Dendritic cell treated with granulocyte-macrophage colony-stimulating factor and Interleukin-4, amounts not matched to agents 40 ng/mL and 50 ng/mL, for 4 days (primary cell): ENCODE measurements around the gene RTKN2.
A peak's percentile ranks its signal among the peaks of the same experiment; 100 is the strongest.
"Not testable (repeated sequence)": the region's sequence is repeated elsewhere in the genome, so short reads cannot be mapped to it uniquely, and the experiment has no call there.

Experiments
- H3K27ac Mint-ChIP-seq: one replicate; pipeline ENCODE4 v1.8.0; 2022; ENCODE audit warnings: mild to moderate bottlenecking, mixed read lengths
- H3K27me3 Mint-ChIP-seq: one replicate; pipeline ENCODE4 v1.8.0; 2022; ENCODE audit warnings: mild to moderate bottlenecking, mixed read lengths
- H3K36me3 Mint-ChIP-seq: one replicate; pipeline ENCODE4 v1.8.0; 2022; ENCODE audit warnings: low read depth, mixed read lengths
- H3K4me1 Mint-ChIP-seq: one replicate; pipeline ENCODE4 v1.8.0; 2022; ENCODE audit warnings: low read depth, mixed read lengths
- H3K4me3 Mint-ChIP-seq: one replicate; pipeline ENCODE4 v1.8.0; 2022; ENCODE audit warnings: mild to moderate bottlenecking, moderate library complexity, mixed read lengths
- H3K9me3 Mint-ChIP-seq: one replicate; pipeline ENCODE4 v1.8.0; 2022; ENCODE audit warnings: mixed read lengths
- intact Hi-C: fragments of 100-400 bp; cut with micrococcal nuclease; formaldehyde crosslinking; loops from one replicate; pipeline ENCODE4 v1.15.0; 2022

RTKN2 gene

DNA sequence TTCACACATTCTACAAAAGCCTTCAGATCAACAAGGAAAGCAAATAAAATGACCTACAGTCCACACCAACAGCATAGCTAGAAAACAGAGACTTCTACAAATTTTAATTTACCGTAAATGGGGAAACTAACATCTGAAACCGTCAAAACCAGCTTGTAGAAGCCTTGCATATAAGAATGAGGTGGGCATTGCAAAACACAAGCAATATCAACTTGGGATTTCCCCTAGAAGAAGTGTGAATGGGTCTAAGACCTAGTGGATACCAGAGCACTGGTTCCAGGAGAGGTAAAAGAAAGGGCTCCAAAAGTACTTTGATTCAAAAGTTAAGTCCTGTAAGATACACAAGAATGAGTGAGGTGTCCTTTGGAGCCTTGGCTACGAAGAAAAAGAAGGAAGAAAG lies 18.7 kb downstream of the RTKN2 start:
- intact Hi-C loops: no loop called here
- Mint-ChIP-seq H3K27ac (no peak overlapping the region), H3K36me3 (peaks cover 51% of the 10 kb centered on the region), H3K27me3 (no peaks in the 10 kb centered on the region), H3K4me1 (peaks cover 21% of the 10 kb centered on the region), H3K9me3 (no peaks in the 10 kb centered on the region), H3K4me3 (no peak overlapping the region)

DNA sequence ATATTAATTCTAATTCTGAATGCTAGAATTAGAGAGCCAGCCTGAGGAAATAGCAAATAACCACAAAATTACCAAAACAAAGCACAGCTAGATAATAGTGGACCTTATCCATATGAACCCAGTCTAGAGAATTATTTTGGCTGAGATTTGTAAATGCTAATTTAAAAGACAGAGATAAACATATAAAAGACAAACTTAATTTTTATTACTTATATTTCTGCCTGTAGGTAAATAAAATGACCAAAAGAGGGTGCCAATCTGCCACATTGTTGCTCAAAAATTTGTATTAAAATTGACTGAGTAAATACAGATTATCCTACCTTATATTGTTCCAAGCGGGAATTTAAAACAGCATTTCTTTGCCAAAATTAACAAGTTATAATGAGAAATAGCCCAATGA lies 20.2 kb downstream of the RTKN2 start:
- intact Hi-C loops: no loop called here
- Mint-ChIP-seq H3K4me3 (no peak overlapping the region), H3K9me3 (no peaks in the 10 kb centered on the region), H3K36me3 (peaks cover 40% of the 10 kb centered on the region), H3K27me3 (no peaks in the 10 kb centered on the region), H3K4me1 (peaks cover 21% of the 10 kb centered on the region), H3K27ac (no peak overlapping the region)

GRCh38 chr10:62244785-62245467 lies 23.7 kb downstream of the RTKN2 start:
- H3K4me3 Mint-ChIP-seq: peak overlapping the region; percentile 62
- no peaks in the 10 kb centered on the region for H3K27me3 Mint-ChIP-seq
- no peaks in the 10 kb centered on the region for H3K9me3 Mint-ChIP-seq
- H3K4me1 Mint-ChIP-seq: peaks cover 12% of the 10 kb centered on the region
- peaks cover 8% of the 10 kb centered on the region for H3K36me3 Mint-ChIP-seq
- intact Hi-C loops: loop anchor here (1.0 to 5.0 kb wide), 6 partner anchors 78 to 348 kb away; no protein-coding TSS in a partner anchor
- H3K27ac Mint-ChIP-seq: peak overlapping the region; percentile 92

GRCh38 chr10:62244088-62244487 lies 24.6 kb downstream of the RTKN2 start:
- H3K4me1 Mint-ChIP-seq: peaks cover 7% of the 10 kb centered on the region
- peak overlapping the region; percentile 92 for H3K27ac Mint-ChIP-seq
- intact Hi-C loops: loop anchor here (2.0 to 5.0 kb wide), 5 partner anchors 77 to 347 kb away; no protein-coding TSS in a partner anchor
- no peaks in the 10 kb centered on the region for H3K9me3 Mint-ChIP-seq
- H3K4me3 Mint-ChIP-seq: peak overlapping the region; percentile 82
- H3K36me3 Mint-ChIP-seq: peaks cover 4% of the 10 kb centered on the region
- no peaks in the 10 kb centered on the region for H3K27me3 Mint-ChIP-seq

GRCh38 chr10:62243647-62243997 lies 25.0 kb downstream of the RTKN2 start:
- H3K4me1 Mint-ChIP-seq: peaks cover 7% of the 10 kb centered on the region
- H3K4me3 Mint-ChIP-seq: peak overlapping the region; percentile 82
- H3K27me3 Mint-ChIP-seq: no peaks in the 10 kb centered on the region
- H3K9me3 Mint-ChIP-seq: no peaks in the 10 kb centered on the region
- intact Hi-C loops: loop anchor here (5.0 kb wide), 2 partner anchors 76 to 96 kb away; no protein-coding TSS in a partner anchor
- peak overlapping the region; percentile 92 for H3K27ac Mint-ChIP-seq
- H3K36me3 Mint-ChIP-seq: peaks cover 4% of the 10 kb centered on the region

DNA sequence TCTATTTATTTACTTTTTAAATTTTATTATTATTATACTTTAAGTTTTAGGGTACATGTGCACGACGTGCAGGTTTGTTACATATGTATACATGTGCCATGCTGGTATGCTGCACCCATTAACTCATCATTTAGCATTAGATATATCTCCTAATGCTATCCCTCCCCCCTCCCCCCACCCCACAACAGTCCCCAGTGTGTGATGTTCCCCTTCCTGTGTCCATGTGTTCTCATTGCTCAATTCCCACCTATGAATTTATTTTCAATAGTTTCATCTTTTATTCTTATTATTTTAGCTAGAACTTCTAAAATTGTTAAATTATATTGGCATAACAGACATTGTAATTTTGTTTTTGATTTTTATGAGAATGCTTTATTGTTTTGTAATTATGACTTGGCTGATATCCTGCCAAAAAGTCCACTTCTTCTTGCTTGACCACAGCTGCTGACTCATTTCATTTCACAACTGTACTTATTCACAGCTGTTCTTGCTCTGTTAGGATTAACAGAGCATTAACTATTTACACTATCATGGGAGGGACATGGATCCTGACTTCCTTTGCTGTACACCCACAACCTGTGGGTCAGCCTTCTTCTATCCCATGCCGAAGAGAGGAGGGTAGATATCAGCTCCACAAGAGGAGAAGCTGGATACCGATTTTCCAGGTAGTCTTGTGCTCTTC lies 25.5 kb downstream of the RTKN2 start:
- Mint-ChIP-seq H3K4me3 (peak overlapping the region; percentile 82), H3K27ac (peak overlapping the region; percentile 92)
- not testable (repeated sequence) for H3K36me3 Mint-ChIP-seq, H3K9me3 Mint-ChIP-seq, H3K27me3 Mint-ChIP-seq, H3K4me1 Mint-ChIP-seq
- intact Hi-C loops: loop anchor here (5.0 kb wide), 2 partner anchors 76 to 96 kb away; no protein-coding TSS in a partner anchor

DNA sequence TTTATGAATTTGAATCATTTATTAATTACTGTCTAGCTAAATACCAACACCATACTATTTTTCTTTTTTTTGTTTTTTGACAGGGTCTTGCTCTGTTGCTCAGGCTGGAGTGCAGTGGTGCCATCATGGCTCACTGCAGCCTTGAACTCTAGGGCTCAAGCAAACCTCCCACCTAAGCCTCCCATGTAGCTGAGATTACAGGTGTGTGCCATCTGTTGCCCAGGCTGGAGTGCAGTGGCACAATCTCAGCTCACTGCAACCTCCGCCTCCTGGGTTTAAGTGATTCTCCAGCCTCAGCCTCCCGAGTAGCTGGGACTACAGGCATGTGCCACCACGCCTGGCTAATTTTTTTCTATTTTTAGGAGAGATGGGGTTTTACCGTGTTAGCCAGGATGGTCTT lies 27.1 kb downstream of the RTKN2 start:
- not testable (repeated sequence) for H3K36me3 Mint-ChIP-seq, H3K27me3 Mint-ChIP-seq, H3K9me3 Mint-ChIP-seq, H3K4me1 Mint-ChIP-seq, H3K4me3 Mint-ChIP-seq, H3K27ac Mint-ChIP-seq
- intact Hi-C loops: loop anchor here (5.0 kb wide), 2 partner anchors 74 to 94 kb away; no protein-coding TSS in a partner anchor

DNA sequence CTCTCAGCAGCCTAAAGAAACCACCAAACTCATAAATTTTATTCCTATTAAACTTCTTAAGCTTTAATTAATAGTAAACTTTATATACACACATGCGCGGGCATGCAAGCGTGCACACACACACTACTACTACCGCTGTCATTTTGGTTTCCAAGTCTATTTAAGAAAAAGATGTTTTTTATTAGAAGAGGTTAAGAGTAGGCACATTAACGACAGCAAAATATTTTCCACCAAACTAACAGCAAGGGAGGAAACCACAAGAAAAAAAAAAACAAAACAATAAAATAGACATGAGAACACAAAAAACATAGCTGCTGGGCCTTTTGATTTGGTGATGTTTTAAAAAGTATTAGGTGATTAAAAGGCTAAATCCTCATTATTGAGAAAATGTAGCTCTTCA lies 28.6 kb downstream of the RTKN2 start:
- intact Hi-C loops: loop anchor here (5.0 kb wide), 2 partner anchors 73 to 93 kb away; no protein-coding TSS in a partner anchor
- no peaks in the 10 kb centered on the region for H3K9me3 Mint-ChIP-seq
- no peaks in the 10 kb centered on the region for H3K27me3 Mint-ChIP-seq
- H3K4me3 Mint-ChIP-seq: no peak overlapping the region
- H3K27ac Mint-ChIP-seq: no peak overlapping the region
- no peaks in the 10 kb centered on the region for H3K4me1 Mint-ChIP-seq
- H3K36me3 Mint-ChIP-seq: peaks cover 4% of the 10 kb centered on the region

DNA sequence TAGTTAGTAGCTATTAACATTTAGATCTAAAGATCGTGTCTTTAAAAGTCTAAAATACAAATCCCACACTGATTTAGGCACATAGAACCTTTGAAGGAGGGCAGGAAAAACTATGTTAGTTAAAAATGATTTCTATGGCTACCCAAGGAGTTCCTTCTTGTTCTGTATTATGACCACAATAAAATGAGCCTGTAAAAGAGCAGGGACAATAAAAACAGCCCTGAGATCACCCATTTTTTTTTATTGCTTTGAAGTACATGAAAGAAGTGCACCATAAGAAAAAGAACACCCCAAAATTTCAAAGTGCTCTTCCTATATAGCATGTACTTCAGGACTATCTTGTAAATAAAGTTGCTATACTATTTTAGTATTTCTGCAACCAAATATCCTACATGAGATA lies 29.8 kb downstream of the RTKN2 start:
- intact Hi-C loops: no loop called here
- no peak overlapping the region for H3K27ac Mint-ChIP-seq
- peaks cover 4% of the 10 kb centered on the region for H3K36me3 Mint-ChIP-seq
- H3K9me3 Mint-ChIP-seq: no peaks in the 10 kb centered on the region
- H3K4me3 Mint-ChIP-seq: no peak overlapping the region
- no peaks in the 10 kb centered on the region for H3K4me1 Mint-ChIP-seq
- no peaks in the 10 kb centered on the region for H3K27me3 Mint-ChIP-seq

GRCh38 chr10:62237966-62238365 lies 30.7 kb downstream of the RTKN2 start:
- intact Hi-C loops: no loop called here
- Mint-ChIP-seq H3K36me3 (no peaks in the 10 kb centered on the region), H3K9me3 (no peaks in the 10 kb centered on the region), H3K27ac (no peak overlapping the region), H3K27me3 (no peaks in the 10 kb centered on the region), H3K4me1 (no peaks in the 10 kb centered on the region), H3K4me3 (no peak overlapping the region)

DNA sequence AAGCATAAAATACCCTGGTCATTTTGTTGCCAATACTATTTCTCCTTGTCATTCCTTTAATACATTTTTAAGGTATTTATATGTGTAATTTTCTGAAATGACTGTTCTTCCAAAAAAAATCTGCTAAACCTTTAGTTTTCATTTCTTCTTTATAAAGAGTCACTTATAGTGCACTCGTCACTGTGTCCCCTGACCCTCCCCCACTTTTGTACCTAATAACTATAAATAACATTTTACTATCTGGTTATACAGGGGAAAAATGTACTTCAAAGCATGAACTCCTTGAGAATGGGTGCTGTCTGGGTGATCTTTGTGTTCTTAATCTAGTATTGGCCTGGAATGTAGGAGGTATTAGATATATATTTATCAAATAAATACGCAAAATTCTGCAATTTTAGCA lies 31.1 kb downstream of the RTKN2 start:
- intact Hi-C loops: no loop called here
- no peak overlapping the region for H3K4me3 Mint-ChIP-seq
- H3K4me1 Mint-ChIP-seq: no peaks in the 10 kb centered on the region
- no peaks in the 10 kb centered on the region for H3K9me3 Mint-ChIP-seq
- H3K27me3 Mint-ChIP-seq: no peaks in the 10 kb centered on the region
- H3K27ac Mint-ChIP-seq: no peak overlapping the region
- H3K36me3 Mint-ChIP-seq: no peaks in the 10 kb centered on the region

DNA sequence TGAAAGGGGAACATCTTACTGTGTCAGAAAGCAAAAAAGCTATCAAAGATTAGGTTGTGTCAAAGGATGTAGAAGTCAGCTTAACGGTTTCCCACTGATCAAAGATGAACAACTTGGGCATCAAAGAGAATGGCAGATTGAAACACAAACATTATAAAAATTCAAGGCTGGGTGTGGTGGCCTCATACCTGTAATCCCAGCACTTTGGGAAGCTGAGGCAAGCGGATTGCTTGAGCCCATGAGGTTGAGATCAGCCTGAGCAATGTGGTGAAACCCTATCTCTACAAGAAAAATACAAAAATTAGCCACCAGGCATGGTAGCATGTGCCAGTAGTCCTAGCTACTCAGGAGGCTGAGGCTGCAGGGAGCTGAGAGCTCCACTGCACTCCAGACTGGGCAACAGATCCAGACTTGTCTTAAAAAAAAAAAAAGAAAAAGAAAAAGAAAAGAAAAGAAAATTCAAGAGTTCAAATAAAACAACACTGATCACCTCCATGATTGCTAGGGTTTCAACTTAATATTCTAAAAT lies 34.5 kb downstream of the RTKN2 start:
- Mint-ChIP-seq H3K4me3 (no peak overlapping the region), H3K27me3 (no peaks in the 10 kb centered on the region), H3K27ac (no peak overlapping the region), H3K9me3 (no peaks in the 10 kb centered on the region), H3K36me3 (no peaks in the 10 kb centered on the region), H3K4me1 (no peaks in the 10 kb centered on the region)
- intact Hi-C loops: no loop called here

DNA sequence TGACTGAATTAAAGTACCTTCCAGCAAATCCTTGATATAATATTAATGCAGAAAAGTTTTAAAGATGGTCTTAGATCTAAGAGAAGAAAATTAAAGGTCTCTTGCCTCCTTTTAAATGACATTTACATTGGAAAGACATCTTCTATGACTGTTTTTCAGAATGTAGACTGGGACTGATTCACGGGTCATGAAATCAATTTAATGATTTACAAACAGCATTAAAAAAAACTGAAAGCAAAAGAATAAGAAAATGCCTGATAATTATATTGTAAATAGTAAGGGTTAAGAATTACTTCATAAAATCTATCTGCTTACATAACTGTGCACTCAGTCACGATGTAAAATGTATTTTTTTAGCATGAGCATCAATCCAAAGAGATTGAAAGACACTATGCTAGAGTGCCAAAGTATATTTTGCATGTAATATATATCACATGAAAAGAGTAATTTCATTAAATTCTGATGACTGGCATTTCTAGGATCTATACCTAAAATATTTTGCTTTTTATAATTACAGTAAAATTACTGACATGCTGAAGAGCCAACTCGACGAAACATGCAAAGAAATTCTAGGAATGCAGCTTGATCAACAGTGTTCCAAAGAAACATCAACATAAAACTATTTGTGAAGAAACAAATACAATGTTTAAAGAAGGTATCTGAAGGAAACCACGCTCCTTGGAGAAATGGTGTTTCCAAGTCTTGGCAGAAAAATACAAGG lies 35.1 kb downstream of the RTKN2 start:
- H3K27me3 Mint-ChIP-seq: no peaks in the 10 kb centered on the region
- no peak overlapping the region for H3K27ac Mint-ChIP-seq
- H3K4me3 Mint-ChIP-seq: no peak overlapping the region
- H3K9me3 Mint-ChIP-seq: no peaks in the 10 kb centered on the region
- intact Hi-C loops: no loop called here
- H3K4me1 Mint-ChIP-seq: no peaks in the 10 kb centered on the region
- no peaks in the 10 kb centered on the region for H3K36me3 Mint-ChIP-seq

- intact Hi-C loops: no loop called here
- no peak overlapping the region for H3K4me3 Mint-ChIP-seq
- H3K36me3 Mint-ChIP-seq: no peaks in the 10 kb centered on the region
- no peaks in the 10 kb centered on the region for H3K4me1 Mint-ChIP-seq
- no peak overlapping the region for H3K27ac Mint-ChIP-seq
- H3K27me3 Mint-ChIP-seq: no peaks in the 10 kb centered on the region
- H3K9me3 Mint-ChIP-seq: no peaks in the 10 kb centered on the region
These were observed 36.8 kb downstream of the RTKN2 start for GRCh38 chr10:62231805-62232204.
